Activated CD4-positive, alpha-beta T cell treated with anti-CD3 and anti-CD28 coated beads for 36 hours (primary cell): ENCODE results near the gene CCNY. TPM values are rescaled to one million over a fixed set of nuclear protein-coding genes. Genes with fewer than 3 reads are reported as not detected.
A peak's percentile ranks its signal among the peaks of the same experiment; 100 is the strongest.

Source experiments
- ATAC-seq: fragments of 200-7000 bp; cut with Tn5 transposase; one replicate; pipeline ENCODE4 v1.10.0; 2021; ENCODE audit warnings: mild to moderate bottlenecking, moderate library complexity
- CTCF ChIA-PET: fragments of 350-600 bp; sonication (Branson Sonifier 250); formaldehyde crosslinking; loops from one replicate; lab custom pipeline; 2021; ENCODE audit warnings: antibody characterized with exemption; lab: Charles Lee
- POLR2A ChIA-PET: fragments of 350-600 bp; sonication (Branson Sonifier 250); formaldehyde crosslinking; loops from one replicate; lab custom pipeline; 2021; ENCODE audit warnings: antibody characterized with exemption, inconsistent platforms; lab: Charles Lee
- DNase-seq: peaks from one replicate; pipeline ENCODE4 v3.0.0-alpha.2; 2020
- H3K27ac Mint-ChIP-seq: one replicate; pipeline ENCODE4 v1.8.0; 2021; ENCODE audit warnings: mixed read lengths
- H3K27me3 Mint-ChIP-seq: one replicate; pipeline ENCODE4 v1.8.0; 2021; ENCODE audit warnings: mixed read lengths
- H3K36me3 Mint-ChIP-seq: one replicate; pipeline ENCODE4 v1.8.0; 2021; ENCODE audit warnings: low read depth, mixed read lengths
- H3K4me1 Mint-ChIP-seq: one replicate; pipeline ENCODE4 v1.8.0; 2021; ENCODE audit warnings: mixed read lengths
- H3K4me3 Mint-ChIP-seq: one replicate; pipeline ENCODE4 v1.8.0; 2021; ENCODE audit warnings: mild to moderate bottlenecking, moderate library complexity, mixed read lengths
- H3K9me3 Mint-ChIP-seq: one replicate; pipeline ENCODE4 v1.8.0; 2021; ENCODE audit warnings: low read depth, mixed read lengths
- intact Hi-C, 2 experiments: fragments of 100-400 bp; cut with DNase I in 1 of 2; cut with micrococcal nuclease in 1 of 2; formaldehyde crosslinking; loops; one replicate each; pipeline versions ENCODE4 v1.14.2 to v1.15.1; 2022 to 2024; cut with DNase I, micrococcal nuclease
- total RNA-seq, 2 experiments: library from RNA; stranded (reverse); gene quantifications; one replicate each; pipeline ENCODE4 v1.2.3, GENCODE V29; 2021

Gene CCNY
- total RNA-seq, 2 experiments from 2014 or later: 49.4 to 54.0 TPM

GRCh38 chr10:35456153-35456720, 119.9 kb downstream of the CCNY start:
- H3K27ac Mint-ChIP-seq: no peak overlapping the region
- H3K9me3 Mint-ChIP-seq: no peaks in the 10 kb centered on the region
- DNase-seq (no peak), ATAC-seq (no peak)
- ChIA-PET POLR2A (no interaction called here), CTCF (interaction anchor here (0.6 to 0.9 kb wide), 2 partner anchors 17 to 1971 kb away, joined by 3 to 4 read pairs; no protein-coding TSS in a partner anchor)
- H3K4me1 Mint-ChIP-seq: peaks cover 84% of the 10 kb centered on the region
- peaks cover 1% of the 10 kb centered on the region for H3K36me3 Mint-ChIP-seq
- H3K4me3 Mint-ChIP-seq: no peak overlapping the region
- intact Hi-C loops: no loop called here
- no peaks in the 10 kb centered on the region for H3K27me3 Mint-ChIP-seq

GRCh38 chr10:35456784-35457183, 120.5 kb downstream of the CCNY start:
- Mint-ChIP-seq H3K36me3 (peaks cover 1% of the 10 kb centered on the region), H3K27ac (no peak overlapping the region), H3K4me3 (no peak overlapping the region), H3K4me1 (peaks cover 85% of the 10 kb centered on the region), H3K9me3 (no peaks in the 10 kb centered on the region), H3K27me3 (no peaks in the 10 kb centered on the region)
- ChIA-PET POLR2A (no interaction called here), CTCF (interaction anchor here (0.6 kb wide), 1 partner anchor 1972 kb away, joined by 4 read pairs; no protein-coding TSS in a partner anchor)
- no peak for ATAC-seq
- intact Hi-C loops: no loop called here
- no peak for DNase-seq

- Mint-ChIP-seq H3K27ac (peak overlapping the region; percentile 34), H3K36me3 (peaks cover 1% of the 10 kb centered on the region), H3K27me3 (no peaks in the 10 kb centered on the region), H3K4me3 (no peak overlapping the region), H3K4me1 (peaks cover 91% of the 10 kb centered on the region), H3K9me3 (no peaks in the 10 kb centered on the region)
- ChIA-PET CTCF (interaction anchor here (1.4 kb wide), 1 partner anchor 9 kb away, joined by 3 read pairs; no protein-coding TSS in a partner anchor), POLR2A (no interaction called here)
- intact Hi-C loops: no loop called here
- ATAC-seq: no peak
- no peak for DNase-seq
Observed at GRCh38 chr10:35458500-35459448, 122.5 kb downstream of the CCNY start.

GRCh38 chr10:35459449-35459847, 123.1 kb downstream of the CCNY start:
- CTCF ChIA-PET: interaction anchor here (1.4 kb wide), 1 partner anchor 9 kb away, joined by 3 read pairs; no protein-coding TSS in a partner anchor
- Mint-ChIP-seq H3K4me3 (no peak overlapping the region), H3K27me3 (no peaks in the 10 kb centered on the region), H3K4me1 (peaks cover 84% of the 10 kb centered on the region), H3K27ac (peak overlapping the region; percentile 34), H3K36me3 (no peaks in the 10 kb centered on the region), H3K9me3 (no peaks in the 10 kb centered on the region)
- ATAC-seq (no peak), DNase-seq (no peak)
- intact Hi-C loops: no loop called here
- POLR2A ChIA-PET: interaction anchor here (0.6 kb wide), 1 partner anchor 33 kb away, joined by 3 read pairs; no protein-coding TSS in a partner anchor

- H3K27me3 Mint-ChIP-seq: no peaks in the 10 kb centered on the region
- intact Hi-C loops: no loop called here
- ATAC-seq (no peak), DNase-seq (no peak)
- H3K9me3 Mint-ChIP-seq: no peaks in the 10 kb centered on the region
- H3K27ac Mint-ChIP-seq: peak overlapping the region; percentile 35
- H3K4me3 Mint-ChIP-seq: no peak overlapping the region
- CTCF ChIA-PET: interaction anchor here (1.0 kb wide), 1 partner anchor 21 kb away, joined by 3 read pairs; no protein-coding TSS in a partner anchor
- H3K36me3 Mint-ChIP-seq: no peaks in the 10 kb centered on the region
- POLR2A ChIA-PET: no interaction called here
- H3K4me1 Mint-ChIP-seq: peaks cover 71% of the 10 kb centered on the region
Observed at GRCh38 chr10:35460852-35461460, 124.6 kb downstream of the CCNY start.

- Mint-ChIP-seq H3K27ac (peak overlapping the region; percentile 40), H3K27me3 (no peaks in the 10 kb centered on the region), H3K4me1 (peaks cover 59% of the 10 kb centered on the region), H3K4me3 (no peak overlapping the region), H3K36me3 (no peaks in the 10 kb centered on the region), H3K9me3 (no peaks in the 10 kb centered on the region)
- intact Hi-C loops: no loop called here
- DNase-seq (no peak), ATAC-seq (no peak)
- ChIA-PET POLR2A (no interaction called here), CTCF (no interaction called here)
Observed at GRCh38 chr10:35462491-35462934, 126.2 kb downstream of the CCNY start.

GRCh38 chr10:35463105-35463867, 127.0 kb downstream of the CCNY start:
- Mint-ChIP-seq H3K27ac (peak overlapping the region; percentile 40), H3K4me1 (peaks cover 59% of the 10 kb centered on the region), H3K27me3 (no peaks in the 10 kb centered on the region), H3K36me3 (no peaks in the 10 kb centered on the region), H3K4me3 (no peak overlapping the region), H3K9me3 (no peaks in the 10 kb centered on the region)
- POLR2A ChIA-PET: no interaction called here
- no peak for ATAC-seq
- CTCF ChIA-PET: interaction anchor here (0.8 kb wide), 1 partner anchor 122 kb away, joined by 3 read pairs; no protein-coding TSS in a partner anchor
- no peak for DNase-seq
- intact Hi-C loops: no loop called here

- Mint-ChIP-seq H3K4me1 (peaks cover 58% of the 10 kb centered on the region), H3K27ac (no peak overlapping the region), H3K9me3 (no peaks in the 10 kb centered on the region), H3K36me3 (no peaks in the 10 kb centered on the region), H3K4me3 (no peak overlapping the region), H3K27me3 (no peaks in the 10 kb centered on the region)
- ChIA-PET CTCF (interaction anchor here (0.8 kb wide), 1 partner anchor 122 kb away, joined by 3 read pairs; no protein-coding TSS in a partner anchor), POLR2A (no interaction called here)
- intact Hi-C loops: no loop called here
- DNase-seq (no peak), ATAC-seq (no peak)
Observed at GRCh38 chr10:35463878-35464277, 127.6 kb downstream of the CCNY start.

- ChIA-PET POLR2A (no interaction called here), CTCF (interaction anchor here (0.7 kb wide), 1 partner anchor 64 kb away, joined by 3 read pairs; no protein-coding TSS in a partner anchor)
- H3K9me3 Mint-ChIP-seq: no peaks in the 10 kb centered on the region
- peaks cover 58% of the 10 kb centered on the region for H3K4me1 Mint-ChIP-seq
- intact Hi-C loops: no loop called here
- H3K27me3 Mint-ChIP-seq: no peaks in the 10 kb centered on the region
- no peak for ATAC-seq
- H3K36me3 Mint-ChIP-seq: no peaks in the 10 kb centered on the region
- no peak overlapping the region for H3K4me3 Mint-ChIP-seq
- no peak overlapping the region for H3K27ac Mint-ChIP-seq
- no peak for DNase-seq
Observed at GRCh38 chr10:35464825-35465456, 128.6 kb downstream of the CCNY start.

- DNase-seq: no peak
- Mint-ChIP-seq H3K27ac (no peak overlapping the region), H3K4me3 (no peak overlapping the region), H3K36me3 (no peaks in the 10 kb centered on the region), H3K9me3 (no peaks in the 10 kb centered on the region), H3K4me1 (peaks cover 58% of the 10 kb centered on the region), H3K27me3 (no peaks in the 10 kb centered on the region)
- ChIA-PET CTCF (interaction anchor here (0.6 kb wide), 1 partner anchor 36 kb away, joined by 5 read pairs; no protein-coding TSS in a partner anchor), POLR2A (no interaction called here)
- ATAC-seq: no peak
- intact Hi-C loops: no loop called here
Observed at GRCh38 chr10:35465673-35466072, 129.4 kb downstream of the CCNY start.
